Keratinocyte (primary cell): ENCODE data around the gene FRYL. TPM values are rescaled to one million over a fixed set of nuclear protein-coding genes. Genes with fewer than 3 reads are reported as not detected.

Experiments used
- DNase-seq: peaks from one replicate; pipeline ENCODE4 v3.0.0-alpha.2; 2011; ENCODE audit warnings: low read depth, missing footprints, low spot score
- FAIRE-seq: peaks from 2 replicates; lab custom pipeline; 2011; peaks lifted over from hg19 to GRCh38; lab: Jason Lieb, UNC
- H2AFZ ChIP-seq: 2 replicates; pipeline ENCODE4 v1.6.0; 2012; ENCODE audit warnings: low read length, control low read depth, inconsistent platforms; ENCODE audit not compliant: control insufficient read depth
- H3K27ac ChIP-seq: 2 replicates; pipeline ENCODE4 v1.5.1; 2011; ENCODE audit warnings: low read length; ENCODE audit not compliant: control insufficient read depth, insufficient read depth
- H3K27me3 ChIP-seq: 3 replicates; pipeline ENCODE4 v1.6.0; 2011; ENCODE audit warnings: low read length; ENCODE audit not compliant: control insufficient read depth, insufficient read depth; ENCODE audit errors: extremely low read depth
- H3K36me3 ChIP-seq, 2 experiments: 2 replicates in 1 of 2; 3 replicates in 1 of 2; pipeline ENCODE4 v1.5.1; 2011; ENCODE audit warnings: low read length in 2 of 2, mild to moderate bottlenecking in 1 of 2; ENCODE audit not compliant: control insufficient read depth in 2 of 2, insufficient read depth in 2 of 2; ENCODE audit errors: extremely low read depth in 1 of 2
- H3K4me1 ChIP-seq: 3 replicates; pipeline ENCODE4 v1.5.1; 2011; ENCODE audit warnings: low read length; ENCODE audit not compliant: control insufficient read depth, insufficient read depth; ENCODE audit errors: extremely low read depth
- H3K4me2 ChIP-seq: 3 replicates; pipeline ENCODE4 v1.6.0; 2011; ENCODE audit warnings: low read depth, low read length; ENCODE audit not compliant: control insufficient read depth, insufficient read depth; ENCODE audit errors: extremely low read depth
- H3K4me3 ChIP-seq, 3 experiments: fragments of 200-600 bp in 1 of 3; sonication (generic) in 1 of 3; 2 replicates in 2 of 3; 3 replicates in 1 of 3; pipeline ENCODE4 v1.5.1; 2011 to 2016; ENCODE audit warnings: low read length in 3 of 3, mild to moderate bottlenecking in 3 of 3, control low read depth in 2 of 3, inconsistent platforms in 1 of 3, low read depth in 1 of 3, mixed read lengths in 1 of 3, mixed run types in 1 of 3, moderate library complexity in 1 of 3; ENCODE audit not compliant: control insufficient read depth in 2 of 3, insufficient read depth in 2 of 3; ENCODE audit errors: extremely low read depth in 1 of 3
- H3K79me2 ChIP-seq: 2 replicates; pipeline ENCODE4 v1.6.0; 2012; ENCODE audit warnings: low read length; ENCODE audit not compliant: control insufficient read depth, insufficient read depth
- H3K9ac ChIP-seq: 3 replicates; pipeline ENCODE4 v1.6.0; 2011; ENCODE audit warnings: low read length; ENCODE audit not compliant: control insufficient read depth, insufficient read depth; ENCODE audit errors: extremely low read depth
- H3K9me1 ChIP-seq: 3 replicates; pipeline ENCODE4 v1.6.0; 2011; ENCODE audit warnings: low read length; ENCODE audit not compliant: control insufficient read depth, insufficient read depth; ENCODE audit errors: extremely low read depth
- H3K9me3 ChIP-seq: 2 replicates; pipeline ENCODE4 v1.5.1; 2012; ENCODE audit warnings: low read depth, low read length; ENCODE audit not compliant: control insufficient read depth
- H4K20me1 ChIP-seq: 3 replicates; pipeline ENCODE4 v1.6.0; 2011; ENCODE audit warnings: low read length; ENCODE audit not compliant: control insufficient read depth, insufficient read depth; ENCODE audit errors: extremely low read depth
- EZH2 ChIP-seq: IDR thresholded peaks from one replicate; pipeline ENCODE4 v1.6.1; 2012; ENCODE audit warnings: inconsistent platforms, mild to moderate bottlenecking, low read length, moderate library complexity
- dilution Hi-C: fragments of 300-500 bp; cut with MboI; formaldehyde crosslinking; loops from one replicate; pipeline ENCODE4 v1.7.0; 2020; ENCODE audit warnings: low sequenced_read_pairs; ENCODE audit not compliant: extremely low pct_ligation_motif_present
- polyA plus RNA-seq, 5 experiments: library from polyadenylated mRNA; depleted of rRNA in 3 of 5; stranded (reverse) in 3 of 5; stranded (forward) in 1 of 5; unstranded in 1 of 5; fragments of >200 nt; gene quantifications; 1 replicate in 1 of 5; 2 replicates in 3 of 5; 3 replicates in 1 of 5; pipeline versions ENCODE4 v1.2.1 to v1.2.3, GENCODE V29; 2011 to 2012; ENCODE audit warnings: missing spikeins in 2 of 5, low read depth in 1 of 5, low replicate concordance in 1 of 5
- TF ChIP-seq, protein P1 (sequence below), 3 experiments: IDR thresholded peaks in 1 of 3; conservative IDR thresholded peaks in 1 of 3; optimal IDR thresholded peaks in 1 of 3; 2 replicates in 2 of 3; 3 replicates in 1 of 3; pipeline versions ENCODE3 to v1.5.1; 2011; ENCODE audit warnings: low read length in 3 of 3, mild to moderate bottlenecking in 3 of 3, moderate library complexity in 2 of 3, control low read depth in 1 of 3, inconsistent platforms in 1 of 3; ENCODE audit not compliant: insufficient read depth in 2 of 3; ENCODE audit errors: extremely low read depth in 1 of 3

Gene FRYL
- polyA plus RNA-seq, 1 donor (not counting 4 experiments of a cell fraction or from before 2014, with no cell fraction given), result 40.4 TPM

GRCh38 chr4:48590884-48591283 lies 189.2 kb downstream of the FRYL start:
- DNase-seq (no peak), FAIRE-seq (no peak)
- Histone ChIP-seq H4K20me1 (no peaks in the 10 kb centered on the region), H2AFZ (no peak overlapping the region), H3K79me2 (no peaks in the 10 kb centered on the region), H3K4me1 (no peaks in the 10 kb centered on the region), H3K4me3 (no peak overlapping the region), H3K36me3 (peaks cover 9 to 30% of the 10 kb centered on the region in 2 experiments), H3K27ac (no peak overlapping the region), H3K27me3 (no peaks in the 10 kb centered on the region), H3K9ac (no peak overlapping the region), H3K9me3 (no peaks in the 10 kb centered on the region), H3K4me2 (no peak overlapping the region), H3K9me1 (no peaks in the 10 kb centered on the region)
- dilution Hi-C loops, result no loop called here
- TF ChIP-seq EZH2, result no peak

DNA sequence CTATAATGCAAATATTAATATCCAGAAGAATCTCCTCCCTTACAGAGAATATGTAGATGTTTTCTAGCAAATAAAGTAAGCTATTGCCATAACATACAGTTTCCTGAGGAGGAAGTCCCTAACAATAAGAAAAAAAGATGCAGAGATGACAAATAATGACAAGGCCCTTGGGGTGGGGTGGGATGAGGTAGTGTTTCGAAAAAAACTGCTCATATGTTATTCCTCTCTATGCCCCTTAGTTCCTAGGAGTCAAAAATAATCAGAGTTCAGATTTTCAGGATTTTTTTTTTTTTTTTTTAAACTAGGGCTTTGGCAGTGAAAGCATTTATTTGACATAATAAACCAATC lies 191.0 kb downstream of the FRYL start:
- H3K4me1 ChIP-seq, result no peaks in the 10 kb centered on the region
- peaks cover 7 to 26% of the 10 kb centered on the region in 2 experiments for H3K36me3 ChIP-seq
- H4K20me1 ChIP-seq, result no peaks in the 10 kb centered on the region
- no peak overlapping the region for H3K4me3 ChIP-seq
- H3K9me3 ChIP-seq, result no peaks in the 10 kb centered on the region
- no peak overlapping the region for H3K27ac ChIP-seq
- no peak overlapping the region for H3K9ac ChIP-seq
- H3K79me2 ChIP-seq, result no peaks in the 10 kb centered on the region
- H2AFZ ChIP-seq, result no peak overlapping the region
- no peak for TF ChIP-seq EZH2
- TF ChIP-seq, protein P1, sequence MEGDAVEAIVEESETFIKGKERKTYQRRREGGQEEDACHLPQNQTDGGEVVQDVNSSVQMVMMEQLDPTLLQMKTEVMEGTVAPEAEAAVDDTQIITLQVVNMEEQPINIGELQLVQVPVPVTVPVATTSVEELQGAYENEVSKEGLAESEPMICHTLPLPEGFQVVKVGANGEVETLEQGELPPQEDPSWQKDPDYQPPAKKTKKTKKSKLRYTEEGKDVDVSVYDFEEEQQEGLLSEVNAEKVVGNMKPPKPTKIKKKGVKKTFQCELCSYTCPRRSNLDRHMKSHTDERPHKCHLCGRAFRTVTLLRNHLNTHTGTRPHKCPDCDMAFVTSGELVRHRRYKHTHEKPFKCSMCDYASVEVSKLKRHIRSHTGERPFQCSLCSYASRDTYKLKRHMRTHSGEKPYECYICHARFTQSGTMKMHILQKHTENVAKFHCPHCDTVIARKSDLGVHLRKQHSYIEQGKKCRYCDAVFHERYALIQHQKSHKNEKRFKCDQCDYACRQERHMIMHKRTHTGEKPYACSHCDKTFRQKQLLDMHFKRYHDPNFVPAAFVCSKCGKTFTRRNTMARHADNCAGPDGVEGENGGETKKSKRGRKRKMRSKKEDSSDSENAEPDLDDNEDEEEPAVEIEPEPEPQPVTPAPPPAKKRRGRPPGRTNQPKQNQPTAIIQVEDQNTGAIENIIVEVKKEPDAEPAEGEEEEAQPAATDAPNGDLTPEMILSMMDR (optimal IDR thresholded peaks at IDR 0.05 in 1 of 3, IDR thresholded peaks at IDR 0.05 in 1 of 3, conservative IDR thresholded peaks at IDR 0.05 in 1 of 3; ENCODE audit: extremely low read depth in 1 of 3, insufficient read depth in 2 of 3, low read length in 3 of 3), result no peak
- no peak overlapping the region for H3K4me2 ChIP-seq
- no peak for FAIRE-seq
- H3K9me1 ChIP-seq, result no peaks in the 10 kb centered on the region
- no peak for DNase-seq
- H3K27me3 ChIP-seq, result no peaks in the 10 kb centered on the region
- dilution Hi-C loops, result no loop called here
